Posterior cingulate gyrus (tissue), 11 donors: ENCODE results near the gene DIP2C.

Source experiments
- DNase-seq, 10 donors: peaks; one replicate each; pipeline versions ENCODE4 v3.0.0 to v3.0.0-alpha.2; 2020 to 2021; ENCODE audit warnings: mixed read lengths in 3 of 10
- intact Hi-C: fragments of 100-400 bp; cut with DNase I; formaldehyde crosslinking; loops from one replicate; pipeline ENCODE4 v1.15.1; 2023

Gene DIP2C

DNA sequence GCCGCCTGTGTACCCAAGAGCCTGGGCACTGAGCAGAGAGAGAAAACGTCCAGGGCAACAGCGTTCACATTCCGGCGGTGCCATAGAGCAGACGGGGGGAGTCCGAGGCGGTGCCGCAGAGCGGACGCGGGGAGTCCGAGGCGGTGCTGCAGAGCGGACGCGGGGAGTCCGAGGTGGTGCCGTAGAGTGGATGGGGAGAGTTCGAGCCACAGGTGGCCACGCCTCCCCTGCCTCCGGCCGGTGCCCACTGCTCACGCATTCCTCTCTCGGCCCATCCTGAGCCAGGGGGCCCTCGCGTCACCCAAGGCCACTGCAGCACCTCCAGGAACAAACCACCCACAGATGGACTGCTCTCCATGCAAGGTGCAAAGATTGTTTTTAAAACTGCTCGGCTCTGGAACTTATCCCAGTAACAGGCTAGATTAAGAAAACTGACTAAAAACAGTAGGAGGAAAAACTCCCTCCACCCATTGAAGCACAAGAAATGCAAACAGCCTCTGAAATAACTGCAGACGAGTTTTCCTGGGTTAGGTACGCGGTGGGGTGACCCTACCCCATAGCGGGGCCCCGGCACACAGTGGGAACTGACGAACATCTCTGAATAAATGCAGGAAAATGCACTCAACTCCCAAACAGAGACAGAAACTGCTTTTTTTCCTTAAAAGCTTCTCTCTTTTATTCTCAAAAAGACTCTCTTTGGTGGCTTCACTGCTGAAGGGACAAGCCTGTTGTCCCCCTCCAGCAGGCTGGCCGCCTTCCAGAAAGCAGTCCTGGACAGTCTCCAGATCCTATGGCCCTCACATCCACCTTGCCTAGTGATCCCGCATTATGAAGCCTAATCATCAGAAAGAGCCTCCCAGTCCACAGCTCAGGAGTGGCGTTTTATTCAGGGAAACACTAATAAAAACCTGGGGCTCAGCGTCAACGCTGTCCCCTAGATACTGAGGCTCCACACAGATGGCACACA, 55.9 kb downstream of the DIP2C start:
- intact Hi-C loops = loop anchor here (10.0 kb wide), 1 partner anchor 51 kb away; the partner anchor contains the start of gene DIP2C
- peak in 4 of 10 donors; percentile 23 to 88 (median 68) for DNase-seq

DNA sequence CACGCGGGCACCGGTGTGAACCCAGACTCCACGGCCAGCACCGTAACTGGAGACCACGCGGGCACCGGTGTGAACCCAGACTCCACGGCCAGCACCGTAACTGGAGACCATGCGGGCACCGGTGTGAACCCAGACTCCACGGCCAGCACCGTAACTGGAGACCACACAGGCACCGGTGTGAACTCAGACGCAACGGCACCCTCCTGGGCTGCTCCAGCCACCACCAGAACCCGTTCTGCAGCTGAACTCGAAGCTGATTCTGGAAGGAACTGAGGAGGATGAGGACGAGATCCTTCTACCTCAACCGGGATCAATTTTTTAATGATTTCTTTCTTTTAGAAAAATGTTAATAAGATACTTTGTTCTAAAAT, 56.7 kb downstream of the DIP2C start:
- peak in 3 of 10 donors; percentile 13 to 67 (median 61) for DNase-seq
- intact Hi-C loops = loop anchor here (10.0 kb wide), 1 partner anchor 52 kb away; the partner anchor contains the start of gene DIP2C

DNA sequence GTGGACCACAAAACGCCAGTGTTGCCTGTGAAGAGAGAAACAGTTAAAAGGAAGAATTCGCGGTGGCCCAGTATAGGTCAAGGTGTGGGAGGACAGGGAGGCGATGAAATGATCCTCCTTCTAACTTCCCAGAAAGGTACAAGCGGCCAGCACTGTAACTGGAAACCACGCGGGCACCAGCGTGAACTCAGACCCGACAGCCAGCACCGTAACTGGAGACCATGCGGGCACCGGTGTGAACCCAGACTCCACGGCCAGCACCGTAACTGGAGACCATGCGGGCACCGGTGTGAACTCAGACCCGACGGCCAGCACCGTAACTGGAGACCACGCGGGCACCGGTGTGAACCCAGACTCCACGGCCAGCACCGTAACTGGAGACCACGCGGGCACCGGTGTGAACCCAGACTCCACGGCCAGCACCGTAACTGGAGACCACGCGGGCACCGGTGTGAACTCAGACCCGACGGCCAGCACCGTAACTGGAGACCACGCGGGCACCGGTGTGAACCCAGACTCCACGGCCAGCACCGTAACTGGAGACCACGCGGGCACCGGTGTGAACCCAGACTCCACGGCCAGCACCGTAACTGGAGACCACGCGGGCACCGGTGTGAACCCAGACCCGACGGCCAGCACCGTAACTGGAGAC, 57.2 kb downstream of the DIP2C start:
- intact Hi-C loops = loop anchor here (10.0 kb wide), 1 partner anchor 53 kb away; the partner anchor contains the start of gene DIP2C
- DNase-seq = peak in 3 of 10 donors; percentile 13 to 59 (median 57)

DNA sequence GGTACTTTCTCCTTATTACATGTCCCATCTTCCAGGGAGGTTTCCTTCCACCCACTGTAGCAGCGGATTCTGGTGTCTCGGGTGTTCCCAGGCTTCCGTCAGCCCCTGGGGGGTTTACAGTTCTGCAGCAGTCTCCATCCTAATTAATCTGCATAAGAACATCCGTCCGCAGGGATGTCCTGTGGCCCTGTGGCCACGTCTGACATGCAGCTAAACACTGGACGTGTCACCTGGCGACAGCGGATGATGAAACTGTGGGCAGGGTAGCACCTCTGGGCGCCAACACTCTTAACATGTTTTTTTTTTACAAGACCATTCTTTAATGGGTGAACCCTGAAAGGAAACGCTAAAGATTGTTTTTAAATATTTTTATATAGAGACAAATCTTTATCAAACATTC, 58.2 kb downstream of the DIP2C start:
- intact Hi-C loops = loop anchor here (10.0 kb wide), 1 partner anchor 54 kb away; the partner anchor contains the start of gene DIP2C
- peak in 4 of 10 donors; percentile 13 to 57 (median 34) for DNase-seq

DNA sequence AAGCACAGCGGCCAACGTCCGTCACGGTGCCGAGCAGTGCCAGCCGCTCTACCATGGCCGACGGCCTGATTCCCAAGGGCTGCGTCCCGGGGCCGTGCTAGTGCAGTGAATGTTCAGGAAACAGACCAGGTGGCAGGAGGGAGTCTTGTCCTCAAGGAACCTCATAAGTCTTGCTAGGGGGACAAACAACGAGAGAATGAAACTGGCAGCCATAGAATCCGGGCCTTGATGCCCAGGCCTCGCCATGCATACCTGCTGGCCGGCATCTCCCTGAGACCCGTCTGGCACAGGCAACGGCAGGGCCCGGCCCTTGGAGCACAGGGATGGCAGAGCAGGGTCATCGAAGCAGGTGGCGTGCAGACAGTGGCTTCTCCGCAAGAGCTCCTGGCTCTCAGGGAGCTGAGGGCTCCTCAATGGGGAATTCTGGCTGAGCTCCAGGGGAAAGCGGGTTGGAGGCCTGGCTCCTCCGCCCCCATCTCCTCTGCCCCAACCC, 58.8 kb downstream of the DIP2C start:
- peak in 3 of 10 donors; percentile 56 to 88 (median 69) for DNase-seq

DNA sequence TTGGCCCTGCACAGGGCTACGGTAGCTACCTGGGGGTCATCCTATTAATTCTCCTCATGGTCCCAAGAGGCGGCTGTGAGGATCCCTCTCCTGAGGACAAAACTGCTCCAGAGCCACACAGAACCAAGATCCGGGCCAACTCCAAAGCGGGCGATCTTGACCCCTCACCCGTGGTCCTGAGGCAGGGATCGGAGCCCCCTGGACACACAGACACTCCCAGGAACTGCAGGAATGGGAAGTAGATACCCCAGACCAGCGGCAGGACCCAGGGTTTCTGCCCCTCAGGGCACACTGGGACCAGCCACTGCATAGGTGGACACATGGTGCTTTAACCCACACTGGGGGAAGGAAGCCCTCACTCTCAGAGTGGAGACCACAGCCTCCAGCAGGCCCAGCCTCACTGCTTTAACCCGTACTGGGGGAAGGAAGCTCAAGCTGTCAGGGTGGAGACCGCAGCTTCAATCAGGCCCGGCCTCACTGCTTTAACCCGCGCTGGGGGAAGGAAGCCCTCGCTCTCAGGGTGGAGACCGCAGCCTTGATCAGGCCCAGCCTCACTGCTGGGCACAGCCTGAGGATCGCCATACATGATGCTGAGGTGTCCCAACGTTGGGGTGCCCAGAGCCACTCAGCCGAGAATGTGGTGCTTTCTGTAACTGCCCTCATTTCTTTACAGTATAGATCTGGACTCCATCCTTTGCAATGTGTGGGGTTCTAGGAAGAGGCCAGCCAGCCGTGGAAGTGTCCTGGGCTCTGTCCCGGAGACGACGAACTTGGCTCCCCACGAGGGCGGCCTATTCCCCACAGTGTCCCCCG, 60.1 kb downstream of the DIP2C start:
- intact Hi-C loops = loop anchor here (5.0 kb wide), 1 partner anchor 33 kb away; no protein-coding TSS in a partner anchor
- DNase-seq = peak in 2 of 10 donors; percentile 49 to 77

More for the DNA sequence above, 58.8 kb downstream of the DIP2C start:
- intact Hi-C loops = loop anchor here (10.0 kb wide), 1 partner anchor 54 kb away; the partner anchor contains the start of gene DIP2C

DNA sequence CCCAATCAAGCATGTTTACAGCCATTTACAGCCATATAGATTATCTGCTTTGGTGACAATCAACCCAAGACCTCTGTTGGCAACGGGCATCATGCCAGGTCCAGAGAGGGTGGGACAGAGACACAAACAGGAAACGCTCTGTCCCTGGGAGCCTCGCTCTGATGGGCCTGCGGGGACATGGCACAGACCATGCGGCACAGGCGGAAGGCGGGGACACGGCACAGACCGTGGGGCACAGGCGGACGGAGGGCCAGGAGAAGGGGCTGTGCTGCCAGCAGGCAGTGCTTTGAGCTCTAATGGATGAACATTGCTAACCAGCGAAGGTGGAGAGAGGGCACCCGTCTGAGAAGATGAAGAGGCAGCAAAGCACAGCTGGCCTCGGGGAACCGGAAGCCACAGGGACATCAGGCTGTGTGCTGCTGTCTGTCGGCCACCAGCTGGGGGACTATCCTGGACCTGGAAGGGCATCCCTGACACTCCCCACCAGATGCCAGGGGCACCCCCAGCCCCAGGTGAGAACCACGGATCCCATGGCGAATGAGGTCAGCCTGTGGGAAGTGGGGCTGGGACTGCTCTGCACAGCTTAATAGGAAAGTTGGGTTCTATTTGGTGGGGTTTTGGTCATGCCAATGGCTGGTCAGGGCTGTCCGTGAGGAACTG, 61.0 kb downstream of the DIP2C start:
- intact Hi-C loops = loop anchor here (5.0 kb wide), 1 partner anchor 34 kb away; no protein-coding TSS in a partner anchor
- DNase-seq = peak in 9 of 10 donors; percentile 69 to 97 (median 88)

DNA sequence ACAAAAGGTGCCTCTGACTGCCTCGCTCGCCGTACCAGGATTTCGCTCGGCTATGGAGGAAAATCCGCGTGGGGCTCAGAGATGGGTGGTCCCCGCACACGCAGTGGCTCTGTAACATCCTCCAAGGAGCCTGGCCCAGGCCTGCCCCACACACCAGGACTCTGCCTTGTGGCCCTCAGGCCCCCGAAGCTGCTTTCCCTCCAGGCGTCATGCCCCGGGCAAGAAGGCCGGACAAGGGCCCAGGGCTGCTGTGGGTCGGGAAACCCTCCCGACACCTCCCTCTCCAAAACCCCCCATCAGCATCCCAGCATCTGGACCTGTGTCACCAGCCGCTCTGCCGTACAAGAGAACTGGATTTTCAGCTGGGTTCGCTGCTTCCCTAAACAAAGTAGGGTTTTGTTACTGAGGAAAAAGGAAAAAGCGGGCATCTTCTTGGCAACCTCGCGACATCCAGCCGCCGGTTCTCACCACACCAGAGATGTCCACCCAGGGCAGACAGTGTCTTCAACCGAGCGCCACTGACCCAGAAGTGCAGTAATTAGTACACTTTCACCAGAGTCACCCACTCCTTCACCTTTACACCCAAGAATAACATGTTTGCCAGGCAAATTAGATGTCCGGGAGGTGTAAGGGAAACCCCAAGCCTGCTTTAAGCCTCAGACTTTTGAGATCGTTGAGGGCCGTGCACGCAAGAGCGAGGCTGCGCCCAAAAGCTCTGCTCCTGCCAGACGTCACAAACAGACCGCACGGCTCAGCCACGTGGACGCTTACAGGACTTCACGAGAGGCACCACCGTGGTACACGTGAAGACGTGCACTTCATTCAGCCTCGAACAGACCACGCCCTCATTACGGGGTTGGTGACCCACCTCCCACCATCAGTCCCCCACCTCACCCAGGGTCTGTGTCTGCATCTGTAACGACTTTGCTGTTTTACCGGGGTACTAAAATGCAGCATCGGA, 62.2 kb downstream of the DIP2C start:
- intact Hi-C loops = loop anchor here (5.0 kb wide), 1 partner anchor 35 kb away; no protein-coding TSS in a partner anchor

DNA sequence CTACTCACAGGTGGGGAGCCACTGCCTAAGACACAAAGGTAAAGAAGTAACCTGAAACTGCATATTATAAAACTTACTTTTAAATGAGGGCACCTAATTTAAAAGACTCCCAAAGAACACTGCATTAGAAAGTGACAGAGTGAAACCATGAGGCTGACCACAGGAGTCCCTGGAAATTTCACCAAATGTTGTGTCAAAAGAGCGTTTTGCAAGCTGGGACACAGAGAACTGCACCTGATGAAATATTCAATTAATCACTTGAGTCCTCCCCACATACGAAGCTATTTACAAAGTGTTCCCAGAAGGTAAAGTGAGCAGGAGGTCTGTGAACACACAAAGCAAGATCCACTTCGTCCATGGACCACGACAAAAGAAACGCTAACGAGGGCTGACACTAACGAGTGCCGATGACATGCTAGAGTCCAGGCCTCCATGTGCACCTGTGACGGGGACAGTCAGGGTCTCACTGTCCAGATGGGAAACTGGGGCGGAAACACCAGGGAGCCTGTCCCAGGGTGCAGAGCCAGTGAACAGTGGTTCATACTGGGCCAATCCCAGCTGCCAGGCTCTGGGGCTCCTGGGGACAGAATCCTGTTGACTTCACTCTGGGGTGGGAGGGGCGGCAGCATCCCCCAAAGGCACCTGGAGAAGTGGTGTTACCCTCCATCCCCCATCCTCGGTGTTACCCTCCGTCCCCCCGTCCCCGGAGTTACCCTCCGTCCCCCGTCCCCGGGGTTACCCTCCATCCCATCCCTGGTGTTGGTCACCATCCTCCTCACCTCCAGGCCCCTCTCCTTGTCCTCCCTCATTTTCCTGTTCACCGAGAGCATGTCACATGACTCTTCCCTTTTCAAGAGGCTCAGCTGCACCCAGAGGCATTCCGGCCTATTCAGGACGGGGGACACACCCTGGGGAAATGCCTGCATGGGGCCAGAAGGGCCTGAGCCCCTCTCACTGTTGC, 63.4 kb downstream of the DIP2C start:
- DNase-seq = peak in 3 of 10 donors; percentile 42 to 83 (median 63)
- intact Hi-C loops = loop anchor here (5.0 kb wide), 1 partner anchor 36 kb away; no protein-coding TSS in a partner anchor

More for the DNA sequence above, 62.2 kb downstream of the DIP2C start:
- DNase-seq = peak in 2 of 10 donors; percentile 67 to 85

DNA sequence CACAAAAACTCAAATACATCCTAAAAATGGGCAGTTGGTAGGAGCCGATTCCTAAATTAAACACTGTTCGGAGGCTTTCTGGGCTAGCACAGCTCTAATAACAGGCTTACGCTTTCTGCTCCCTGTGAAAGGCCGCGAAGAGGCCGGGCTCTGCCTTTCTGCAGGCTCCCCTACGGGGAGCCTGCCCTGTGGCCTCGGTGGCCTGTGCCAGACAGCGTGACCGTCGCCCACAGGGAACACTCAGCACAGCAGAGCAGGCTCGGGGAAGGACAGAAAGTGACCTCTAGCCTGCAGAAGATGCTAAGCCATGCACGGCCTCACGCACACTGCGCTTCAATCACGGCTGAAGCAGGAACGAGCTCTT, 64.2 kb downstream of the DIP2C start:
- DNase-seq = peak in 9 of 10 donors; percentile 56 to 94 (median 66)
- intact Hi-C loops = loop anchor here (5.0 kb wide), 1 partner anchor 37 kb away; no protein-coding TSS in a partner anchor

DNA sequence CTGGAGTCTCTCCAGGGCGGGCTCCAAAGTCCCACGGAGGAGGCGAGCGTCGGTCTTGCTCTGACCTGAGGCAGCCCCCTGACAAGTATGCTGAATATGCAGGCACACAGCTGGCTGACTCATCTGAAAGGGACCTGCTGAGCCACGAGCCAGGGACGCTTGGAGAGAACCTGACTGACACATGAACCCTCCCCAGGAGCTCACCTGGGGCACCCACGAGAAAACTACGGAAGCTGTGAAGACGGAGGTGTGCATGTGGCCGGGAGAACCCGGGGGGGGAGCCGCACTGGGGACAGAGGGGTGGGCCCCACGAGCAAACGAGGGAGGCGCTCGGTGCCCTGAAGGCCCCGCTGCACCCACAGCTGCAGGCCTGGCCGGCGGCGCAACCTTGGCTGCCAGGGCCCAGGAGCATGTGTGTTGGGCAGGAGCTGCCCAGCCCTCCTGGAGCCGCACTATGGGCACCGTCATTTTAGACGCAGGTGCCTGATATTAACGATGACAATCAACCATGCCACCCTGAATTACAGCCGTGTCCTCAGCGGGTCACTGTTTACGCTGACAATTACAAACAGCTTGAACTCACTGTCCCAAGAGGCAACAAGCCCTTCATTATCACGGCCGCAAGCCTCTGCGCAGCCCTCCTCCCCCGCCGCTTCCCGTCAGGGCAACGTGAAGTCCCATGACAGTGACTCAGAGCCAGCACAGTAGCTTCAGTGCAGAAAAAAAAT, 64.7 kb downstream of the DIP2C start:
- peak; percentile 84 to 98 (median 90) for DNase-seq

DNA sequence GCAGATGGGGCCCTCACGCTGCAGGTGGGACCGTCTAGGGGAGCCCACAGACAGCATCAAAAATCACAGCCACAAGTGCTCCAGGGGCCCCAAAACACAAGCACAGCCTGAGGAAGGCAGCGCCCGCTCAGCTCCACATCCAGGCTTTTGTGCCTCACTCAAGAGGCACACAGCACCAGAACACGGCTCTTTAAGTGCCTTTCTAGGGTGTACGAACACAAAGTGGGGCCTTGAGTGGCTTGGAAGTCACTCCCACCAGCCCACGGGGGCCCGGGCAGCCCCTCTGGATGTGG, 65.2 kb downstream of the DIP2C start:
- DNase-seq = peak in 1 of 10 donors; percentile 60
- intact Hi-C loops = no loop called here

More for the DNA sequence above, 64.7 kb downstream of the DIP2C start:
- intact Hi-C loops = loop anchor here (5.0 kb wide), 1 partner anchor 38 kb away; no protein-coding TSS in a partner anchor

DNA sequence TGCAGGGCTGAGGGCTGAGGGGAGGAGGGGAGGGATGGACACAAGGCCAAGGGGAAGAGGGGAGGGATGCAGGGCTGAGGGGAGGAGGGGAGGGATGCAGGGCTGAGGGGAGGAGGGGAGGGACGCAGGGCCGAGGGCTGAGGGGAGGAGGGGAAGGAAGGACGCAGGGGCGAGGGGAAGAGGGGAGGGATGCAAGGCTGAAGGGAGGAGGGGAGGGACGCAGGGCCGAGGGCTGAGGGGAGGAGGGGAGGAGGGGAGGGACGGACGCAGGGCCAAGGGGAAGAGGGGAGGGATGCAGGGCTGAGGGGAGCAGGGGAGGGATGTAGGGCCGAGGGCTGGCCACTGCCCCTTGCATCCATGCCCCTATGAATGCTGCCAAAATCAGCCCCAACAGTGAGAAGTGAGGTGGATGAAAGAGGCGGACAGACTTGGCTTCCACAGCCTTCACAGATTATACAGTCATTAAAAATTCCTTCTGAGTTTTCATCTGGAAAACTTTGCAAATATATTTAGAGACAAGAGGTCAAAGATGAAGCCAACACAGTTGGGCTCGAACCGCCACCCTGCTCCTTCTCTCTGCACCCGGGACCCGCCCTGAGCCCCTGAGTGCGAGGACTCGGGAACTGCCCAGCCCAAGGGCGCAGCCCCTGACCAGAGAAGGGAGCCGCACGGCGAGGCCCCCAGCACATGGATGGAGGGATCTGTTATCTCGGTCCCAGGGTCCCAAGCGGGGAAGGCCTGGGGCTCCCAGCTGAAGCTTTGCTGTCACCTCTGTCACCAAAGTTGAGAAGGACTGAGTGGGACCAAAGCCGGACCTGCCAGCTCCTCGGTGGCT, 65.8 kb downstream of the DIP2C start:
- peak in 3 of 10 donors; percentile 42 to 86 (median 68) for DNase-seq
- intact Hi-C loops = no loop called here

DNA sequence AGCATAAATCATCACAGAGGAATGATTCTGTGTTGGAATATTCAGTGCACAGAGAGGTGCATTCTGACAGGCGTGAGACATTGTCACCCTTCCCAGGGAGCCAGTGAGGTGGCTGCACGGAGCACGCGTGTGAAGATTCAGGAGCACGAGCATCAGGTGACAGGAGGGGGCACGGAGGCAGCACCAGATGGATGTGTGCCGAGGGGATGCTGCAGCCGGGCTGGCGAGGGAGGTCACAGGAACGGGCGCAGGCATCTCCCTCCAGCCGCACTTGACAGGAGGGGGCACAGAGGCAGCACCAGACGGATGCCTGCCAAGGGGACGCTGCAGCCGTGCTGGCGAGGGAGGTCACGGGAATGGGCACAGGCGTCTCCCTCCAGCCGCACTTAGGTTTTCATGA, 66.5 kb downstream of the DIP2C start:
- intact Hi-C loops = no loop called here
- DNase-seq = peak in 5 of 10 donors; percentile 50 to 92 (median 80)
